IMR-90 (cell line): ENCODE data around the gene UBE3A. TPM values are rescaled to one million over a fixed set of nuclear protein-coding genes. Genes with fewer than 3 reads are reported as not detected.

Experiments
- ATAC-seq: fragments of 200-7000 bp; cut with Tn5 transposase; 2 replicates; pipeline ENCODE4 v1.9.1; 2020; ENCODE audit warnings: low read depth, mild to moderate bottlenecking, moderate library complexity
- BruUV-seq: library from RNA; stranded (reverse); fragments of 400-500 nt; replicated peaks from 2 replicates; lab custom pipeline; 2021; lab: Mats Ljungman, UMichigan
- CTCF ChIA-PET: fragments of 300-600 bp; formaldehyde crosslinking; extraction: SDS; loops from one replicate; lab custom pipeline; 2021; ENCODE audit warnings: antibody characterized with exemption; lab: Yijun Ruan, JAX
- POLR2A ChIA-PET: fragments of 300-600 bp; sonication (Branson Sonifier 250); formaldehyde crosslinking; loops from one replicate; lab custom pipeline; 2022; ENCODE audit warnings: antibody characterized with exemption; ENCODE audit not compliant: unreplicated experiment; lab: Charles Lee
- DNase-seq: peaks from one replicate; pipeline ENCODE4 v3.0.0; 2013
- H2AFZ ChIP-seq: replicated peaks from 2 replicates; pipeline ENCODE3; 2013; ENCODE audit warnings: low read length, mild to moderate bottlenecking; ENCODE audit not compliant: poor library complexity
- H2AK5ac ChIP-seq: 2 replicates; pipeline ENCODE4 v1.6.1; 2013; ENCODE audit warnings: low read depth, low read length, inconsistent platforms
- H2AK9ac ChIP-seq: replicated peaks from 2 replicates; pipeline ENCODE3; 2013; ENCODE audit warnings: mild to moderate bottlenecking, low read depth, low read length, moderate library complexity; ENCODE audit not compliant: poor library complexity
- H2BK120ac ChIP-seq: 2 replicates; pipeline ENCODE4 v1.6.1; 2013; ENCODE audit warnings: low read depth, low read length, inconsistent platforms
- H2BK15ac ChIP-seq: 3 replicates; pipeline ENCODE4 v1.6.1; 2013; ENCODE audit warnings: low read depth, low read length, inconsistent platforms
- H2BK20ac ChIP-seq: 2 replicates; pipeline ENCODE4 v1.6.1; 2013; ENCODE audit warnings: low read depth, mild to moderate bottlenecking, inconsistent platforms, low read length, moderate library complexity
- H2BK5ac ChIP-seq: 2 replicates; pipeline ENCODE4 v1.6.1; 2013; ENCODE audit warnings: mild to moderate bottlenecking, low read depth, low read length, inconsistent platforms; ENCODE audit not compliant: poor library complexity, severe bottlenecking
- H3K14ac ChIP-seq: replicated peaks from 2 replicates; pipeline ENCODE4 v1.6.1; 2013; ENCODE audit warnings: low read depth, low read length, inconsistent platforms
- H3K18ac ChIP-seq: 2 replicates; pipeline ENCODE4 v1.6.1; 2013; ENCODE audit warnings: low read depth, low read length, control low read depth
- H3K23ac ChIP-seq: 2 replicates; pipeline ENCODE4 v1.6.1; 2013; ENCODE audit warnings: low read depth, low read length, inconsistent platforms
- H3K27ac ChIP-seq: 2 replicates; pipeline ENCODE4 v1.5.1; 2013; ENCODE audit warnings: mild to moderate bottlenecking, control low read depth, low read length; ENCODE audit not compliant: insufficient read depth
- H3K27me3 ChIP-seq: 2 replicates; pipeline ENCODE4 v1.6.1; 2013; ENCODE audit warnings: low read length; ENCODE audit not compliant: control insufficient read depth, insufficient read depth
- H3K36me3 ChIP-seq: 2 replicates; pipeline ENCODE4 v1.6.1; 2013; ENCODE audit warnings: low read length, mixed read lengths; ENCODE audit not compliant: control insufficient read depth, insufficient read depth
- H3K4ac ChIP-seq: 2 replicates; pipeline ENCODE4 v1.6.1; 2013; ENCODE audit warnings: low read depth, low read length, inconsistent platforms
- H3K4me1 ChIP-seq: 2 replicates; pipeline ENCODE4 v1.6.1; 2013; ENCODE audit warnings: low read length, mixed read lengths; ENCODE audit not compliant: control insufficient read depth, insufficient read depth
- H3K4me2 ChIP-seq: 2 replicates; pipeline ENCODE4 v1.6.1; 2013; ENCODE audit warnings: low read depth, mild to moderate bottlenecking, control low read depth, low read length, moderate library complexity
- H3K4me3 ChIP-seq: 2 replicates; pipeline ENCODE4 v1.5.1; 2013; ENCODE audit warnings: low read depth, mild to moderate bottlenecking, control low read depth, low read length, moderate library complexity; ENCODE audit not compliant: insufficient read depth
- H3K56ac ChIP-seq: 2 replicates; pipeline ENCODE4 v1.6.1; 2013; ENCODE audit warnings: low read length, inconsistent platforms; ENCODE audit not compliant: insufficient read depth; ENCODE audit errors: extremely low read depth
- H3K79me1 ChIP-seq, 2 experiments: 2 replicates each; pipeline ENCODE4 v1.6.1; 2013; ENCODE audit warnings: low read length in 2 of 2, inconsistent platforms in 1 of 2, low read depth in 1 of 2
- H3K9ac ChIP-seq: 2 replicates; pipeline ENCODE4 v1.6.1; 2013; ENCODE audit warnings: low read depth, low read length, control low read depth
- H3K9me1 ChIP-seq: 2 replicates; pipeline ENCODE4 v1.6.1; 2013; ENCODE audit warnings: low read length, inconsistent platforms; ENCODE audit not compliant: insufficient read depth
- H3K9me3 ChIP-seq: 2 replicates; pipeline ENCODE4 v1.6.1; 2013; ENCODE audit warnings: low read length; ENCODE audit not compliant: control insufficient read depth, insufficient read depth
- H4K20me1 ChIP-seq: 2 replicates; pipeline ENCODE4 v1.6.1; 2013; ENCODE audit warnings: low read length, inconsistent platforms; ENCODE audit not compliant: insufficient read depth
- H4K5ac ChIP-seq: 2 replicates; pipeline ENCODE4 v1.6.1; 2013; ENCODE audit warnings: mild to moderate bottlenecking, low read depth, low read length, control low read depth
- H4K8ac ChIP-seq, 2 experiments: 2 replicates each; pipeline ENCODE4 v1.6.1; 2013; ENCODE audit warnings: low read depth in 2 of 2, low read length in 2 of 2, control low read depth in 1 of 2, inconsistent platforms in 1 of 2
- H4K91ac ChIP-seq: 2 replicates; pipeline ENCODE4 v1.6.1; 2013; ENCODE audit warnings: low read depth, low read length, inconsistent platforms; ENCODE audit not compliant: insufficient read depth
- BHLHE40 ChIP-seq: fragments of 150-350 bp; IDR thresholded peaks from 2 replicates; pipeline ENCODE4 v1.6.1; 2016; ENCODE audit warnings: mild to moderate bottlenecking, low read depth, low read length
- CEBPB ChIP-seq: IDR thresholded peaks from 2 replicates; pipeline ENCODE4 v1.6.1; 2012; ENCODE audit warnings: low read depth, low read length, improper control_type of control experiment
- CHD1 ChIP-seq: IDR thresholded peaks from 2 replicates; pipeline ENCODE4 v1.6.1; 2012; ENCODE audit warnings: low read depth, low read length, improper control_type of control experiment
- FOS ChIP-seq: fragments of 150-350 bp; IDR thresholded peaks from 2 replicates; pipeline ENCODE4 v1.6.1; 2016; ENCODE audit warnings: low read depth, low read length
- MAFK ChIP-seq: IDR thresholded peaks from 2 replicates; pipeline ENCODE4 v1.6.1; 2012; ENCODE audit warnings: low read depth, low read length, improper control_type of control experiment
- MAZ ChIP-seq: IDR thresholded peaks from 2 replicates; pipeline ENCODE4 v1.6.1; 2012; ENCODE audit warnings: low read depth, mild to moderate bottlenecking, low read length, improper control_type of control experiment, moderate library complexity, borderline replicate concordance
- MXI1 ChIP-seq: IDR thresholded peaks from 2 replicates; pipeline ENCODE4 v1.6.1; 2012; ENCODE audit warnings: low read depth, mild to moderate bottlenecking, low read length, moderate library complexity, borderline replicate concordance
- NFE2L2 ChIP-seq: fragments of 150-350 bp; IDR thresholded peaks from 2 replicates; pipeline ENCODE4 v1.6.1; 2016; ENCODE audit warnings: low read depth, mild to moderate bottlenecking, low read length
- POLR2A ChIP-seq: IDR thresholded peaks from 2 replicates; pipeline ENCODE4 v1.6.1; 2012; ENCODE audit warnings: mild to moderate bottlenecking, low read depth, low read length
- RAD21 ChIP-seq: IDR thresholded peaks from 2 replicates; pipeline ENCODE4 v1.6.1; 2012; ENCODE audit warnings: low read length, improper control_type of control experiment
- RCOR1 ChIP-seq: IDR thresholded peaks from 2 replicates; pipeline ENCODE4 v1.6.1; 2012; ENCODE audit warnings: mild to moderate bottlenecking, low read length, improper control_type of control experiment; ENCODE audit not compliant: insufficient replicate concordance
- RFX5 ChIP-seq: IDR thresholded peaks from 2 replicates; pipeline ENCODE4 v1.8.0; 2012; ENCODE audit warnings: low read depth, mild to moderate bottlenecking, low read length, moderate library complexity
- SMC3 ChIP-seq: fragments of 150-350 bp; IDR thresholded peaks from 2 replicates; pipeline ENCODE4 v1.6.1; 2016; ENCODE audit warnings: low read depth, mild to moderate bottlenecking, antibody characterized with exemption, low read length, moderate library complexity
- WGBS, 2 experiments: methylation state at CpG; one replicate each; pipeline versions ENCODE4 v1.1.5 to v1.1.7; 2013; ENCODE audit warnings: missing lambda C conversion rate in 2 of 2; ENCODE audit not compliant: insufficient read length in 1 of 2; ENCODE audit errors: extremely low coverage in 2 of 2; 5-methylcytosine and 5-hydroxymethylcytosine counted together
- dilution Hi-C: fragments of 300-500 bp; cut with HindIII; formaldehyde crosslinking; loops from one replicate; pipeline ENCODE4 v1.14.3; 2018; ENCODE audit warnings: low sequenced_read_pairs; ENCODE audit not compliant: unreplicated experiment
- in situ Hi-C: fragments of 300-500 bp; cut with MboI; formaldehyde crosslinking; loops from 3 replicates; pipeline ENCODE4 v1.14.3; 2019; ENCODE audit warnings: low sequenced_read_pairs, inconsistent platforms, mixed read lengths
- intact Hi-C: fragments of 100-400 bp; cut with micrococcal nuclease; formaldehyde crosslinking; loops from 2 replicates; pipeline ENCODE4 v1.10.0; 2022
- polyA plus RNA-seq, 3 experiments: library from polyadenylated mRNA; depleted of rRNA; stranded (reverse); fragments of >200 nt; gene quantifications; 2 replicates each; pipeline ENCODE4 v1.2.3, GENCODE V29; 2012; ENCODE audit warnings: low replicate concordance in 1 of 3
- total RNA-seq: library from RNA; depleted of rRNA; stranded (reverse); fragments of >200 nt; gene quantifications from 2 replicates; pipeline ENCODE4 v1.2.3, GENCODE V29; 2012
- TF ChIP-seq, protein P1 (sequence below): fragments of 150-350 bp; IDR thresholded peaks from 2 replicates; pipeline ENCODE4 v1.6.1; 2017; ENCODE audit warnings: mild to moderate bottlenecking, antibody characterized with exemption, low read length, low read depth
- TF ChIP-seq, protein P2 (sequence below): conservative IDR thresholded peaks from 2 replicates; pipeline ENCODE4 v1.5.1; 2012; ENCODE audit warnings: mild to moderate bottlenecking, low read depth, low read length, improper control_type of control experiment
- TF ChIP-seq, protein P3 (sequence below): fragments of 150-350 bp; IDR thresholded peaks from 2 replicates; pipeline ENCODE4 v1.6.1; 2016; ENCODE audit warnings: low read depth, mild to moderate bottlenecking, low read length, moderate library complexity, borderline replicate concordance

UBE3A gene
- total and polyA plus RNA-seq, 2 of the 4 experiments (the other 2 are of a cell fraction), result 19.3 to 53.2 TPM

DNA sequence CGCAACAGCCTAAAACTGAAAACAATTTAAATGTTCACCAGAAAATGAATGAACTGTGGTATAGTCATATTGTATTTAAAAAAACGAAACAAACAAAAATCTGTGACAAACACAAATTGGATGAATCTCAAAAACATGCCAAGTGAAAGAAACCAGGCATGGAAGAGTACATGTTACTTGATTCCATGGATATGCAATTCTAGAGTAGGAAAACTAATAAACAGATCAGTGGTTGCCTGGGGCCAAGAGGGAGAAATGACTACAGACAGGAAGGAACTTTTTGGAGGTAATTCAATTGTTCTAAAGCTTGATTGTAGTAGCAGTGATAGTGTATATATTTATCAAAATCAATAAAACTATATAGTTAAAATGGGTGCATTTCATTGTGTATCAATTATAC lies 16.8 kb downstream of the UBE3A start:
- Histone ChIP-seq H2AK5ac (no peak overlapping the region), H2AK9ac (no peak overlapping the region), H4K8ac (no peak overlapping the region), H2BK15ac (no peak overlapping the region), H3K9ac (no peak overlapping the region), H3K4me2 (no peak overlapping the region), H3K27ac (no peak overlapping the region), H3K36me3 (no peaks in the 10 kb centered on the region), H3K27me3 (no peaks in the 10 kb centered on the region), H2BK120ac (no peak overlapping the region), H3K18ac (no peak overlapping the region), H2AFZ (no peak overlapping the region), H3K56ac (no peak overlapping the region), H4K20me1 (peaks cover 54% of the 10 kb centered on the region), H2BK20ac (no peak overlapping the region), H2BK5ac (no peak overlapping the region), H3K4me3 (no peak overlapping the region), H3K79me1 (peaks cover 6 to 35% of the 10 kb centered on the region in 2 experiments; a peak in 3 of 4 replicates), H3K4ac (no peak overlapping the region), H3K14ac (no peak overlapping the region), H3K9me1 (no peaks in the 10 kb centered on the region), H3K23ac (no peak overlapping the region), H3K4me1 (peaks cover 2% of the 10 kb centered on the region; the same call in 1 of the 2 replicates), H4K5ac (no peak overlapping the region), H4K91ac (no peak overlapping the region), H3K9me3 (no peaks in the 10 kb centered on the region)
- ChIA-PET POLR2A (no interaction called here), CTCF (no interaction called here)
- BruUV-seq, result no TSS peak
- in situ Hi-C loops, result no loop called here
- no peak for DNase-seq
- no CpG with 5 or more reads among the region's 2 CpGs for WGBS, 2 experiments
- TF ChIP-seq POLR2A (no peak), FOS (no peak), MXI1 (no peak), NFE2L2 (no peak), RFX5 (no peak), CHD1 (no peak), MAFK (no peak), CEBPB (no peak), MAZ (no peak), RAD21 (no peak), RCOR1 (no peak), SMC3 (no peak), BHLHE40 (no peak)
- TF ChIP-seq, protein P1, sequence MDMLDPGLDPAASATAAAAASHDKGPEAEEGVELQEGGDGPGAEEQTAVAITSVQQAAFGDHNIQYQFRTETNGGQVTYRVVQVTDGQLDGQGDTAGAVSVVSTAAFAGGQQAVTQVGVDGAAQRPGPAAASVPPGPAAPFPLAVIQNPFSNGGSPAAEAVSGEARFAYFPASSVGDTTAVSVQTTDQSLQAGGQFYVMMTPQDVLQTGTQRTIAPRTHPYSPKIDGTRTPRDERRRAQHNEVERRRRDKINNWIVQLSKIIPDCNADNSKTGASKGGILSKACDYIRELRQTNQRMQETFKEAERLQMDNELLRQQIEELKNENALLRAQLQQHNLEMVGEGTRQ, result no peak
- TF ChIP-seq, protein P2, sequence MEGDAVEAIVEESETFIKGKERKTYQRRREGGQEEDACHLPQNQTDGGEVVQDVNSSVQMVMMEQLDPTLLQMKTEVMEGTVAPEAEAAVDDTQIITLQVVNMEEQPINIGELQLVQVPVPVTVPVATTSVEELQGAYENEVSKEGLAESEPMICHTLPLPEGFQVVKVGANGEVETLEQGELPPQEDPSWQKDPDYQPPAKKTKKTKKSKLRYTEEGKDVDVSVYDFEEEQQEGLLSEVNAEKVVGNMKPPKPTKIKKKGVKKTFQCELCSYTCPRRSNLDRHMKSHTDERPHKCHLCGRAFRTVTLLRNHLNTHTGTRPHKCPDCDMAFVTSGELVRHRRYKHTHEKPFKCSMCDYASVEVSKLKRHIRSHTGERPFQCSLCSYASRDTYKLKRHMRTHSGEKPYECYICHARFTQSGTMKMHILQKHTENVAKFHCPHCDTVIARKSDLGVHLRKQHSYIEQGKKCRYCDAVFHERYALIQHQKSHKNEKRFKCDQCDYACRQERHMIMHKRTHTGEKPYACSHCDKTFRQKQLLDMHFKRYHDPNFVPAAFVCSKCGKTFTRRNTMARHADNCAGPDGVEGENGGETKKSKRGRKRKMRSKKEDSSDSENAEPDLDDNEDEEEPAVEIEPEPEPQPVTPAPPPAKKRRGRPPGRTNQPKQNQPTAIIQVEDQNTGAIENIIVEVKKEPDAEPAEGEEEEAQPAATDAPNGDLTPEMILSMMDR, result no peak
- TF ChIP-seq, protein P3, sequence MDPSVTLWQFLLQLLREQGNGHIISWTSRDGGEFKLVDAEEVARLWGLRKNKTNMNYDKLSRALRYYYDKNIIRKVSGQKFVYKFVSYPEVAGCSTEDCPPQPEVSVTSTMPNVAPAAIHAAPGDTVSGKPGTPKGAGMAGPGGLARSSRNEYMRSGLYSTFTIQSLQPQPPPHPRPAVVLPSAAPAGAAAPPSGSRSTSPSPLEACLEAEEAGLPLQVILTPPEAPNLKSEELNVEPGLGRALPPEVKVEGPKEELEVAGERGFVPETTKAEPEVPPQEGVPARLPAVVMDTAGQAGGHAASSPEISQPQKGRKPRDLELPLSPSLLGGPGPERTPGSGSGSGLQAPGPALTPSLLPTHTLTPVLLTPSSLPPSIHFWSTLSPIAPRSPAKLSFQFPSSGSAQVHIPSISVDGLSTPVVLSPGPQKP, result no peak
- intact Hi-C loops, result no loop called here
- dilution Hi-C loops, result no loop called here
- ATAC-seq, result peak; percentile 61; the same call in 1 of the 2 replicates
